ENCODE results near the gene GGACT.
"Not testable (repeated sequence)": the region's sequence is repeated elsewhere in the genome, so short reads cannot be mapped to it uniquely, and the experiment has no call there.

Gene GGACT

DNA sequence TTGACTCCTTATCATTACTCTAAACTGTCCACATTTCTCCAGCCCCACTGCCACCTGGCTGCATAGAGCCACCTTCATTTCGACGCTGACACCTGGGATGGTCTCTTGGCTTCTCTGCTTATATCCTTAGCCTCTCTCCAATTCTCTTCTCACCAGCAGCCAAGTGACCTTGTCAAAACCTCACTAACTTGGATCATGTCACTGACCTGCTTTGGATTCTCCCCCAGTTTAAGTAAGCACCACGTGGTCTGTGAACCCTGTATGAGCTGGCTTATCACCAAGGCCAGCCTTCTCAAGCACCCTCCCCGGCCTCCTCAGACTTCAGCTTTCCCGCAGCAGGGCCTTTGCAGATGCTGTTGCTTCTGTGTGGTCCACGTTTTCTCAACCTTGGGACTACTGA lies 12.3 kb upstream of the GGACT start:
- no peak for DNase-seq

GRCh38 chr13:100600461-100600860 lies 11.9 kb upstream of the GGACT start:
- no peak for DNase-seq

DNA sequence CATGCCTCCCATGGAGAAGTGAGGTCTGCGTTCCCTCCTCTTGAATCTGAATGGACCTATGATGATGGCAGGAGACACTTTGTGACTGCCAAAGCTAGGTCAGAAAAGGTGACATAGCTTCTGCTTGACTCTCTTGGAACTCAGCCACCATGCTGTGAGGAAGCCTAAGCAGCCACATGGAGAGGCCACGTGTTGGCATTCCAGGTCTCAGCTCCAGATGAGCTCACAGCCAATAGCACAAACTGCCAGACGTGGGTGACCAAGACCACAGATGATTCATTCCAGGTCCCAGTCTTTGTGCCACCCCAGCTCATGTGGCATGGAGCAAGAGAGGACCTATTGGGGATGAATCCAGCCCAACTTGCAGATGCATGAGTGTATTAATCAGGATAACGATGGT lies 8.7 kb upstream of the GGACT start:
- DNase-seq, result no peak

DNA sequence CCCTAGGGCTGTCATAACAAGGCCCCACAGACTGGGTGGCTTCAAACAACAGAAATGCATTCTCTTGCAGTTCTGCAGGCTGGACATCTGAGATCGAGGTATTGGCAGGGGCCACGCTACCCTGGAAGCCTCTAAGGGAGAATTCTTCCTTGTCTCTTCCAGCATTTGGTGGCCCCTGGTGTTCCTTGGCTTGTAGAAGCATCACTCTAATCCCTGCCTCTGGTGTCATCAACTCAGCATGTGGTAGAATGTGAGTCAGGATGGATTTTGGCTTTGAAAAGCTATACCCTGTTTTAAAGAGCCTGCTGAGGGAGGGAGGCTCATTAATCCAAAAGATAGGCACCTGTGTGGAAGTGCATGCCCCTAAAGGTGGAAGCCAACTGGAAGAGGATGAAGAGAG lies 7.9 kb upstream of the GGACT start:
- no peak for DNase-seq

GRCh38 chr13:100594731-100595130 lies 6.1 kb upstream of the GGACT start:
- DNase-seq, result no peak

DNA sequence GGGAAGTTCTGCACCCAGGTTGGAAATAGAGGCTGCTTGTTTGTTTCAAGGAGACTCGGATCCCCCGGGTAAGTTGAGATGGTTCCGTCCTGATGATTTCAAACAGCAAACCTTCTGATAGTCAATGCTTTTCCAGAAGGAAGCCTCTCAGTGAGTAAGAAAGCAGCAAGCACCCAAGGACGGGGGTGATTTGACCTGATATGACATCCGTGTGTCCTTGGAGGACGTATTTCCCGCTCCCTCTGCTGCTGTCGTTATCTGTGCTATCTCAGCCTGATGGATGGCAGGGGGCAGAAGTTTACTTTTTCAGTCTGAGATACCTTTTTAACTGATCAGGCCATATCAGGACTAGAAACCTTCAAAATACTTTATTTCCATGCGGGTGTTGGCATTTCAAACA lies 5.7 kb upstream of the GGACT start:
- no peak for DNase-seq

GRCh38 chr13:100589178-100589725 lies 663 bp upstream of the GGACT start:
- no peak for DNase-seq

GRCh38 chr13:100584896-100585295 lies 3.7 kb downstream of the GGACT start:
- DNase-seq, result peak in 1 of 2 experiments; percentile 4

DNA sequence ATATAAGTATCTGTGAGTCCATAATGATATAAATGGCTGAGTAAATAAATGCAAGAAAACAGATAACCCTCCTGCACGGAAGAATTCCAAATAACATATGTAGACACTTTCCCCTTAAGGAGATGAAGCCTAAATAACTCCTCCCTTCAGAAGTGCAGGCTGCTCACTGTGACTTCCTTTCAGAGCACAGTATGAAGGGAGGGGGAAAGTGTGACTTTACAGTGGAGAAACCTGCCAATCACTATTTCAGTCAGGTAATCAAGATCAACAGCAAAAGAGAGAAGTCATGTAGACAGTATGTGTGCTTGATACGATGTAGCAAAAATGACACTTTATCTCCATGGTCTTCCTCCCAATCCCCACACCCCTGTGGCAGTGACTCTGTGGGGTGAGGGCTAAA lies 7.1 kb downstream of the GGACT start:
- DNase-seq, result no peak

GRCh38 chr13:100581030-100581429 lies 7.6 kb downstream of the GGACT start:
- DNase-seq, result no peak

DNA sequence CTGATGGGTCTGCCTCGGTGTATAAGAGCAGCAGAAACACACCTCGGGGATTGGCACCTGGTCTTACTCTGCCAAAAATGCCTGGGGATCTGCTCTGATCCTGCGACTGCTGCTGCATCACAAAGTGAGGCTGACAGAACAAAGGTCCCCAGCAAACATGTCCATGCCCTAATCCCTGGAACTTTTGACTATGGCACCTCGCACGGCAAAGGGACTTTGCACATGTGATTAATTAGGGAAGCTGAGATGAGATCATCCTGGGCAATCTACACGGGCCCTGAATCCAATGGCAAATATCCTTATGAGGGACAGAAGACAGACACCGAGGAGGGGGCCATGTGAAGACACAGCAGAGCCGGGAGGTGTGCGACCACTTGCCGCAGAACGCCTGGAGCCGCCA lies 8.5 kb downstream of the GGACT start:
- DNase-seq, result no peak

- not testable (repeated sequence) for DNase-seq
These were observed 11.3 kb downstream of the GGACT start for GRCh38 chr13:100577239-100577638.

- peak; percentile 77 to 83 for DNase-seq
These were observed 15.5 kb downstream of the GGACT start for GRCh38 chr13:100573121-100573520.

GRCh38 chr13:100566543-100566942 lies 22.0 kb downstream of the GGACT start:
- DNase-seq, result no peak

GRCh38 chr13:100565286-100565685 lies 23.3 kb downstream of the GGACT start:
- no peak for DNase-seq

DNA sequence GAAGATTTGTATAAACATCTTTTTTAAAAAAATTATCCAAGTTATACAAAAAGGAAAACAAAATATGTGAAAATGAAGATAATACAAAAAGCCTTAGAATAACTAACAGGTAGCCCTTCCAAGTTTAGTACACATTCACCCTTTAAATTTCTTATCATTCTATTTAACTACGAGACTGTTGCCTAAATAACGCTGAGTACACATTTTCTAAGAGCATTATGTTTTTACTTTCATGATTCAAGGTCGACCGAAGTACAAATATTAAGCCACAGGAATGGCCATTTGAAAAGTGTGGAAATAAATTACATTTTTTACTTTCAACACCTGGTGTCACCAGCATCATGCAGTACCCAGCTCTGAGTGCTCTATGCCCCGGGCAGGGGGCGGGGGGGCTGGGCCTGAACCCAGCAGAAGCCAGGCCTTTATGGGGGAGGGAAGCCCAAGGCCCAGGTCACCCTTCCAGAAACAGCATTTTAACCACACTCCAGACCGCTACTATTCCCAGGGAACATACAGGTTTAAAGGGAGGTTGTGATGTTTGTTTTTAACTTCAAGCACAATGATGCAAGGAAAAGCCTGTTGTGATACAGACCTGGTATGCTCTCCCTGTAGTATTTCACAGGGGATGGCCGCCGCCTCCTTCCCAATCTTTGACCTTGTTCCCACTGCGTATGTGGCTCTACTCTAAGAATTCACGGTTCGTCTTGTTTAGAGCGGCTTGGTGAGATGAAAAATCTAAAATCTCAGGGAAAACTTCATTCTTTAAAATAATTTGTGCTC lies 24.0 kb downstream of the GGACT start:
- DNase-seq, result no peak

DNA sequence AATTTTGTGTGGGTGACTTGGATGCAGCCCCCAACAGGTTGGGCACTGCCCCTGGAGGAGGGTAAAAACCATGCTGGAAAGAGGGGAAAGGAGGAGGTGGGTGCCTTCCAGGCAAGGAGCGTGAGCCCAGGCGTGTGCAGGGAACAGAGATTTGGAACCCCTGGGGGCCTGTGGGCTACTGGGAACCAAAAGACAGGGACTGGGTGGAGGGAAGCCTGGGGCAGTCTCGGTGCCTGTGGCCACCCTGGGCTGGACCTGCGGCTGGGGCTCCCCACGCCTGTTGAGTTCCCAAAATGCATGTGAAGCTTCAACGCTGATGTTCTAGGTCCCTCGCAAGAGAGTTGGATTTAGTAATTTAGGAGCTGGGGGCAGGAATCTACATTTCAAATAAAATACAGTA lies 24.8 kb downstream of the GGACT start:
- DNase-seq, result no peak

GRCh38 chr13:100561599-100562204 lies 26.9 kb downstream of the GGACT start:
- DNase-seq, result no peak

GRCh38 chr13:100561158-100561499 lies 27.5 kb downstream of the GGACT start:
- no peak for DNase-seq

DNA sequence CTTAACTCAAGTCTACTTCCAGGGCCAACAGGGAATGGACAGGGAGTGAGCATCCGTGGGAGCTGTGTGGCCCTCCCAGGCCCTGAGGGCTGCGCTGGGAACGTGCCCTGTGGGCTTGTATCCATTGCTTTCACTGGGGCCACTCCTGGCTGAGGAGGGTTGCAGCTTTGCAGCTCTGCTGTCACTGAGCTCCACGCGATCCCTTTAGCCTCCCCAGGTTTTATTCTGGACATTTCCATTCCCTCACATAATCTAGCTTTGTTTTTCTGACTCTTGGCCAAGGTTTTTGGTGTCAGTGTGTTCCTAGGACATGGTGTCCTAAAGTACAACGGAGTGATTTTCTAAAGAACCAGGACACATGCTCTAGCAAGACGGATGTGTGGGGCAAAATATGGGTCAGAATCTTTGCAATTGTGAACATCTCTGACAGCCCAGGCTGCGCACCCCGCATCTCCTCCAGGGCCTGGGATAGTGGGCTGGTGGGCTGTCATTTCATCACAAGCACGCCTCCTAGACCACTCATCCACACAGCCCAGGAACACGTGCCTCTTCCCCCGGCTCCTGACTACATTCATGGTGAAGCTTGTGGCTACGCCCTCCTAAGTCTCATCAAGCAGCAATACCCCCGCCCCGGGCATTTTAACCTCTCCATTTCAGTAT lies 28.0 kb downstream of the GGACT start:
- no peak for DNase-seq

DNA sequence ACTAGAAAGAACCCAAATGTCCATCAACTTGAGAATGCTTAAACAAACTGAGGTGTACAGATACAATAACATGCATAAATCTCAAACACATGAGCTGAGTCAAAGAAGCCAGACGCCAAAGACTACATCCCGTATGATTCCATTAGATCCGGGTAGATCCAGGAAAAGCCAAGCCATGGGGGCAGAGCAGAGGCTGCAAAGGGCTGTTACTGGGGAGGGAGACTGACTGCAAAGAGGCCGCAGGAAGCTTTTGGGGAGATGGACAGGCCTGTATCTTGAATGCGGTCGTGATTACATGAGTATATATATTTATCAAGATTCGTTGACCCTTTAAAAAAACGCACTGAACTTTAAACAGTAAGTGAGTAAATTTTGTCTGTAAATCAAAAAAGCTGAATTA lies 28.7 kb downstream of the GGACT start:
- DNase-seq, result no peak

- DNase-seq, result no peak
These were observed 35.8 kb downstream of the GGACT start for GRCh38 chr13:100552755-100553154.

- DNase-seq, result no peak
These were observed 39.3 kb downstream of the GGACT start for GRCh38 chr13:100549316-100549715.

GRCh38 chr13:100547791-100548201 lies 40.8 kb downstream of the GGACT start:
- DNase-seq, result no peak

Data from Kasumi-1 (cell line).